ENCODE data around the gene SOX10.
"Not testable (repeated sequence)": the region's sequence is repeated elsewhere in the genome, so short reads cannot be mapped to it uniquely, and the experiment has no call there.

The SOX10 gene

GRCh38 chr22:37985751-37986281, 1.5 kb upstream of the SOX10 start:
- no peak for DNase-seq (ENCODE audit: low read depth)

GRCh38 chr22:37985050-37985585, 763 bp upstream of the SOX10 start:
- DNase-seq (ENCODE audit: low read depth) = no peak

- DNase-seq (ENCODE audit: low read depth) = no peak
These were observed 1.2 kb downstream of the SOX10 start for GRCh38 chr22:37982938-37983859.

- DNase-seq (ENCODE audit: low read depth) = no peak
These were observed 2.1 kb downstream of the SOX10 start for GRCh38 chr22:37982151-37982785.

- no peak for DNase-seq (ENCODE audit: low read depth)
These were observed 2.9 kb downstream of the SOX10 start for GRCh38 chr22:37981282-37982011.

GRCh38 chr22:37979782-37980181, 4.6 kb downstream of the SOX10 start:
- no peak for DNase-seq (ENCODE audit: low read depth)

- DNase-seq (ENCODE audit: low read depth) = no peak
These were observed 7.8 kb downstream of the SOX10 start for GRCh38 chr22:37976547-37976946.

GRCh38 chr22:37976022-37976421, 8.3 kb downstream of the SOX10 start:
- not testable (repeated sequence) for DNase-seq (ENCODE audit: low read depth)

GRCh38 chr22:37975153-37975552, 9.2 kb downstream of the SOX10 start:
- no peak for DNase-seq (ENCODE audit: low read depth)

GRCh38 chr22:37973271-37974170, 10.8 kb downstream of the SOX10 start:
- no peak for DNase-seq (ENCODE audit: low read depth)

- DNase-seq (ENCODE audit: low read depth) = no peak
These were observed 11.8 kb downstream of the SOX10 start for GRCh38 chr22:37972527-37972926.

GRCh38 chr22:37971475-37972434, 12.6 kb downstream of the SOX10 start:
- no peak for DNase-seq (ENCODE audit: low read depth)

- DNase-seq (ENCODE audit: low read depth) = no peak
These were observed 13.5 kb downstream of the SOX10 start for GRCh38 chr22:37970864-37971263.

- no peak for DNase-seq (ENCODE audit: low read depth)
These were observed 15.7 kb downstream of the SOX10 start for GRCh38 chr22:37968452-37969251.

- no peak for DNase-seq (ENCODE audit: low read depth)
These were observed 16.5 kb downstream of the SOX10 start for GRCh38 chr22:37967637-37968451.

- no peak for DNase-seq (ENCODE audit: low read depth)
These were observed 17.2 kb downstream of the SOX10 start for GRCh38 chr22:37967147-37967546.

- DNase-seq (ENCODE audit: low read depth) = no peak
These were observed 18.3 kb downstream of the SOX10 start for GRCh38 chr22:37965940-37966664.
